PC-9 (cell line): ENCODE measurements around the gene DMRT1.

Experiments
- EZH2 ChIP-seq: fragments of 200-600 bp; sonication (generic); IDR thresholded peaks from 2 replicates; pipeline ENCODE4 v1.8.0; 2017; ENCODE audit warnings: antibody characterized with exemption, low read depth
- TF ChIP-seq, protein P1 (sequence below): fragments of 200-600 bp; sonication (generic); conservative IDR thresholded peaks from 2 replicates; pipeline ENCODE4 v1.6.1; 2017; ENCODE audit warnings: mixed run types, antibody characterized with exemption, mild to moderate bottlenecking, moderate library complexity

DNA sequence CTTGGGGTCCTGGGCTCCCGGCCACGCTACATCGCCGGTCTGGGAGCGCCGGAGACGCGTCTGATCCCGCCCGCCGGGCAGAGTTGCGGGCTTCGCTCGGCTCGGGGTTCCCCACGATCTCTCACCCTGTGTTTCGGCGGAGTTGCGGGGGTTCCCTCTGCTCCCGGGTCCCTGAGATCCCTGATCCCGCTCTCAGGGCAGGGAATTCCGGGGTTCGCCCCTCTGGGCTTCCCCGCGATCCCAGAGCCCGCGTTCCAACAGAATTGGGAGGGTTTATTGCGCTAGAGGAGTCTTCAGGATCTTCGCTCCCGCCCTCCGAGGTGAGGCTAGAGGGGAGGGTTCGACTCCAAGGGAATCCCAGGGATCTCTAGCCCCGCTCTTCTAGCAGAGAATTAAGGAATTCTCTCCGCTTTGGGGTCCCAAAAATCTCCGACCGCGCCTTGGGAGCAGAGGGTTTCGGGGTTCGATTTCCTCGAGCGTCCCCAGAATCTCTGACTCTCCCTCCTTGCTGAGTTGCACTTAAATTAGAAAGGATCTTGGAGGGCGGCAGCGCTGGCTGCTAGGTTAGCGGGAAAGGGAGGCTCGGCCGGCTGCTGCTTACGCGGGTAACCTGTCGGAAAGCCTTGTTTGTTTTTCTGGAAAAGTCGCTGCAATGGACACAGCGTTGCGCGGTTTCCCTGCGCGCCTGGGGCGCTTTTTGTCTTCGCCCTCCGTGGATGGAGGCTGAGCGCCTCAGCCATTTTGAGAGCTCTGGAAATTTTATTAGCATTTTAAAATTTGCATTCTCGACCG is 1.3 kb downstream of the DMRT1 start:
- TF ChIP-seq, protein P1, sequence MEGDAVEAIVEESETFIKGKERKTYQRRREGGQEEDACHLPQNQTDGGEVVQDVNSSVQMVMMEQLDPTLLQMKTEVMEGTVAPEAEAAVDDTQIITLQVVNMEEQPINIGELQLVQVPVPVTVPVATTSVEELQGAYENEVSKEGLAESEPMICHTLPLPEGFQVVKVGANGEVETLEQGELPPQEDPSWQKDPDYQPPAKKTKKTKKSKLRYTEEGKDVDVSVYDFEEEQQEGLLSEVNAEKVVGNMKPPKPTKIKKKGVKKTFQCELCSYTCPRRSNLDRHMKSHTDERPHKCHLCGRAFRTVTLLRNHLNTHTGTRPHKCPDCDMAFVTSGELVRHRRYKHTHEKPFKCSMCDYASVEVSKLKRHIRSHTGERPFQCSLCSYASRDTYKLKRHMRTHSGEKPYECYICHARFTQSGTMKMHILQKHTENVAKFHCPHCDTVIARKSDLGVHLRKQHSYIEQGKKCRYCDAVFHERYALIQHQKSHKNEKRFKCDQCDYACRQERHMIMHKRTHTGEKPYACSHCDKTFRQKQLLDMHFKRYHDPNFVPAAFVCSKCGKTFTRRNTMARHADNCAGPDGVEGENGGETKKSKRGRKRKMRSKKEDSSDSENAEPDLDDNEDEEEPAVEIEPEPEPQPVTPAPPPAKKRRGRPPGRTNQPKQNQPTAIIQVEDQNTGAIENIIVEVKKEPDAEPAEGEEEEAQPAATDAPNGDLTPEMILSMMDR: no peak
- no peak for TF ChIP-seq EZH2
